ENCODE measurements around the gene CHN1.

Gene CHN1

GRCh38 chr2:175010848-175011254 lies 5.7 kb upstream of the CHN1 start:
- DNase-seq (ENCODE audit: low read depth), result no peak

- no peak for DNase-seq (ENCODE audit: low read depth)
Measured at GRCh38 chr2:175009917-175010621, 4.9 kb upstream of the CHN1 start.

GRCh38 chr2:175008801-175009495 lies 3.8 kb upstream of the CHN1 start:
- no peak for DNase-seq (ENCODE audit: low read depth)

GRCh38 chr2:175008009-175008408 lies 2.8 kb upstream of the CHN1 start:
- no peak for DNase-seq (ENCODE audit: low read depth)

- no peak for DNase-seq (ENCODE audit: low read depth)
Measured at GRCh38 chr2:175007510-175007909, 2.3 kb upstream of the CHN1 start.

GRCh38 chr2:175006281-175006680 lies 1.1 kb upstream of the CHN1 start:
- DNase-seq (ENCODE audit: low read depth), result no peak

GRCh38 chr2:175005733-175006264 lies 618 bp upstream of the CHN1 start:
- no peak for DNase-seq (ENCODE audit: low read depth)

- no peak for DNase-seq (ENCODE audit: low read depth)
Measured at GRCh38 chr2:175004730-175004979, 526 bp downstream of the CHN1 start.

GRCh38 chr2:175003875-175004729 lies 1.1 kb downstream of the CHN1 start:
- no peak for DNase-seq (ENCODE audit: low read depth)

- no peak for DNase-seq (ENCODE audit: low read depth)
Measured at GRCh38 chr2:175002547-175003274, 2.5 kb downstream of the CHN1 start.

- no peak for DNase-seq (ENCODE audit: low read depth)
Measured at GRCh38 chr2:175001566-175001965, 3.6 kb downstream of the CHN1 start.

GRCh38 chr2:174997110-174997509 lies 8.1 kb downstream of the CHN1 start:
- no peak for DNase-seq (ENCODE audit: low read depth)

- no peak for DNase-seq (ENCODE audit: low read depth)
Measured at GRCh38 chr2:174996622-174997021, 8.6 kb downstream of the CHN1 start.

GRCh38 chr2:174994381-174994780 lies 10.8 kb downstream of the CHN1 start:
- DNase-seq (ENCODE audit: low read depth), result no peak

GRCh38 chr2:174992886-174993285 lies 12.3 kb downstream of the CHN1 start:
- DNase-seq (ENCODE audit: low read depth), result no peak

- no peak for DNase-seq (ENCODE audit: low read depth)
Measured at GRCh38 chr2:174985614-174986013, 19.6 kb downstream of the CHN1 start.

- DNase-seq (ENCODE audit: low read depth), result no peak
Measured at GRCh38 chr2:174984561-174984960, 20.6 kb downstream of the CHN1 start.

- no peak for DNase-seq (ENCODE audit: low read depth)
Measured at GRCh38 chr2:174981331-174981730, 23.9 kb downstream of the CHN1 start.

- no peak for DNase-seq (ENCODE audit: low read depth)
Measured at GRCh38 chr2:174979996-174980395, 25.2 kb downstream of the CHN1 start.

GRCh38 chr2:174977364-174977763 lies 27.8 kb downstream of the CHN1 start:
- DNase-seq (ENCODE audit: low read depth), result no peak

- no peak for DNase-seq (ENCODE audit: low read depth)
Measured at GRCh38 chr2:174974131-174974530, 31.1 kb downstream of the CHN1 start.

- DNase-seq (ENCODE audit: low read depth), result no peak
Measured at GRCh38 chr2:174972924-174973323, 32.3 kb downstream of the CHN1 start.
